A549 (cell line): ENCODE measurements around the gene NOL3. TPM values are rescaled to one million over a fixed set of nuclear protein-coding genes. Genes with fewer than 3 reads are reported as not detected.

Experiments used
- ATAC-seq, 2 experiments: fragments of 200-7000 bp in 1 of 2; fragments of >200 bp in 1 of 2; cut with Nextera tagmentation in 1 of 2; cut with Tn5 transposase in 1 of 2; 3 replicates each; pipeline versions ENCODE4 v1.8.0 to v1.9.1; 2018 to 2020; ENCODE audit warnings: mild to moderate bottlenecking in 1 of 2, moderate library complexity in 1 of 2
- CTCF ChIA-PET: fragments of 300-600 bp; sonication (Branson Sonifier 250); formaldehyde crosslinking; extraction: SDS; loops from one replicate; lab custom pipeline; 2021; ENCODE audit warnings: antibody characterized with exemption, inconsistent platforms; lab: Yijun Ruan, JAX
- POLR2A ChIA-PET: fragments of 350-600 bp; formaldehyde crosslinking; extraction: SDS; loops from one replicate; lab custom pipeline; 2021; ENCODE audit warnings: antibody characterized with exemption, inconsistent platforms; lab: Yijun Ruan, JAX
- DNase-seq, 2 experiments: peaks; one replicate each; pipeline versions ENCODE4 v3.0.0 to v3.0.0-alpha.2; 2011 to 2016; ENCODE audit warnings: low read depth in 1 of 2, low spot score in 1 of 2
- FAIRE-seq: peaks from 2 replicates; lab custom pipeline; 2011; peaks lifted over from hg19 to GRCh38; lab: Jason Lieb, UNC
- H3K27ac ChIP-seq, 2 experiments: fragments of >200 bp; sonication (Bioruptor Twin); formaldehyde crosslinking; 3 replicates each; pipeline ENCODE4 v1.5.1; 2016 to 2017
- H3K4me1 ChIP-seq: fragments of >200 bp; sonication (Bioruptor Twin); formaldehyde crosslinking; 3 replicates; pipeline ENCODE4 v1.6.1; 2016
- H3K4me2 ChIP-seq: fragments of >200 bp; sonication (Bioruptor Twin); formaldehyde crosslinking; 3 replicates; pipeline ENCODE4 v1.6.1; 2016
- H3K4me3 ChIP-seq: fragments of >200 bp; sonication (Bioruptor Twin); formaldehyde crosslinking; 3 replicates; pipeline ENCODE4 v1.5.1; 2016
- H3K9me3 ChIP-seq: fragments of >200 bp; sonication (Bioruptor Twin); formaldehyde crosslinking; 3 replicates; pipeline ENCODE4 v1.6.1; 2016
- BCL3 ChIP-seq: fragments of >200 bp; sonication (Bioruptor Twin); formaldehyde crosslinking; IDR thresholded peaks from 3 replicates; pipeline ENCODE4 v1.6.1; 2016
- CBX2 ChIP-seq: fragments of 200-600 bp; sonication (generic); IDR thresholded peaks from 2 replicates; pipeline ENCODE4 v1.6.1; 2016; ENCODE audit warnings: low read depth, mild to moderate bottlenecking, borderline replicate concordance
- CHD2 ChIP-seq: fragments of 150-350 bp; IDR thresholded peaks from 2 replicates; pipeline ENCODE4 v1.6.1; 2014; ENCODE audit warnings: low read length; ENCODE audit not compliant: partially characterized antibody
- CHD4 ChIP-seq: fragments of 200-600 bp; sonication (generic); IDR thresholded peaks from 2 replicates; pipeline ENCODE4 v1.6.1; 2016; ENCODE audit warnings: antibody characterized with exemption, mild to moderate bottlenecking, borderline replicate concordance
- FOXS1 ChIP-seq: fragments of 250-450 bp; sonication (Bioruptor Pico); IDR thresholded peaks from 2 replicates; pipeline ENCODE4 v1.5.0; 2020; ENCODE audit warnings: mild to moderate bottlenecking, moderate library complexity
- KDM5A ChIP-seq: fragments of 200-600 bp; sonication (generic); IDR thresholded peaks from 2 replicates; pipeline ENCODE4 v1.6.1; 2016; ENCODE audit warnings: antibody characterized with exemption, mild to moderate bottlenecking
- MAFK ChIP-seq: fragments of 450-650 bp; IDR thresholded peaks from 2 replicates; pipeline ENCODE4 v1.6.1; 2014; ENCODE audit not compliant: partially characterized antibody
- MAZ ChIP-seq: fragments of 150-350 bp; IDR thresholded peaks from 2 replicates; pipeline ENCODE4 v1.6.1; 2014; ENCODE audit warnings: antibody characterized with exemption, low read depth, low read length, borderline replicate concordance
- MYC ChIP-seq: IDR thresholded peaks from 2 replicates; pipeline ENCODE4 v1.6.1; 2012; ENCODE audit warnings: mild to moderate bottlenecking, inconsistent platforms, low read length, improper control_type of control experiment, borderline replicate concordance
- POLR2AphosphoS2 ChIP-seq: conservative IDR thresholded peaks from 2 replicates; pipeline ENCODE4 v1.6.1; 2012; ENCODE audit warnings: low read length, improper control_type of control experiment, inconsistent platforms
- REST ChIP-seq: fragments of 200-600 bp; sonication (generic); IDR thresholded peaks from 2 replicates; pipeline ENCODE4 v1.6.1; 2016; ENCODE audit warnings: antibody characterized with exemption, mild to moderate bottlenecking, moderate library complexity
- RFX5 ChIP-seq: fragments of 450-650 bp; IDR thresholded peaks from 2 replicates; pipeline ENCODE4 v1.7.1; 2014; ENCODE audit warnings: antibody characterized with exemption, mild to moderate bottlenecking, moderate library complexity
- TFCP2L1 ChIP-seq: fragments of 250-450 bp; sonication (Bioruptor Pico); IDR thresholded peaks from 2 replicates; pipeline ENCODE4 v1.5.0; 2021; ENCODE audit warnings: mild to moderate bottlenecking
- TP53 ChIP-seq: fragments of 250-450 bp; sonication (Bioruptor Pico); IDR thresholded peaks from 2 replicates; pipeline ENCODE4 v1.5.0; 2021; ENCODE audit warnings: mild to moderate bottlenecking, moderate library complexity
- ZFP36 ChIP-seq: fragments of 450-650 bp; IDR thresholded peaks from 2 replicates; pipeline ENCODE4 v1.6.1; 2014; ENCODE audit warnings: borderline replicate concordance; ENCODE audit not compliant: partially characterized antibody
- WGBS: methylation state at CpG from one replicate; pipeline ENCODE4 v1.1.6; 2017; ENCODE audit errors: missing lambda C conversion rate; 5-methylcytosine and 5-hydroxymethylcytosine counted together
- polyA plus RNA-seq, 4 experiments: library from polyadenylated mRNA; depleted of rRNA in 3 of 4; stranded (reverse); fragments of >200 nt; fragmentation: RNase III in 1 of 4; extraction: RNeasy Plus Mini Kit Qiagen cat#74134 plus additional on column Dnase treatment in 1 of 4; gene quantifications; 2 replicates in 3 of 4; 3 replicates in 1 of 4; pipeline ENCODE4 v1.2.3, GENCODE V29; 2011 to 2017
- TF ChIP-seq, protein P1 (sequence below): fragments of >200 bp; sonication (Bioruptor Twin); formaldehyde crosslinking; IDR thresholded peaks from 3 replicates; pipeline ENCODE4 v1.5.1; 2016

Gene NOL3
- polyA plus RNA-seq, 2 of the 4 experiments (the other 2 are of a cell fraction): 22.6 to 39.1 TPM

- no peak for TF ChIP-seq REST
Observed at GRCh38 chr16:67194260-67194659, 23.9 kb downstream of the NOL3 start (continued).

DNA sequence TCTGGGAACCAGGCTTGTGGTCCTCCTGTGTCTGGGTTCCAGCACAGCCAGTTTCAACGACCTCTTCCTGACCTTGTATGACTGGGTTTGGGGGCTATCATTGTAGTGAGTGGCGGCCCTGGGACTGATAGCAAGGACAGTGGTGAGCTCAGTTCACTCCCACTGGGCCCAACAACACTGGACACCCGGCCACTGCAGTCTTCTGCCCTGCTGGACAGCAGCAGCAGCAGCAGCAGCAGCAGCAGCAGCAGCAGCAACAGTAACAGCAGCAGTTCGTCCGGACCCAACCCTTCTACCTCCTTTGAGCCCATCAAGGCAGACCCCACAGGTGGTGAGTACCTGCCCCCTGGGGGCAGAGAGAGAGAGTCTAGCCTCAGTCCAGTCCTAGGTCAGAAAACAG lies 25.3 kb downstream of the NOL3 start:
- CTCF ChIA-PET: interaction anchor here (0.7 to 10.3 kb wide), 7 partner anchors 8 to 89 kb away, joined by 3 to 105 read pairs (median 5); no protein-coding TSS in a partner anchor

DNA sequence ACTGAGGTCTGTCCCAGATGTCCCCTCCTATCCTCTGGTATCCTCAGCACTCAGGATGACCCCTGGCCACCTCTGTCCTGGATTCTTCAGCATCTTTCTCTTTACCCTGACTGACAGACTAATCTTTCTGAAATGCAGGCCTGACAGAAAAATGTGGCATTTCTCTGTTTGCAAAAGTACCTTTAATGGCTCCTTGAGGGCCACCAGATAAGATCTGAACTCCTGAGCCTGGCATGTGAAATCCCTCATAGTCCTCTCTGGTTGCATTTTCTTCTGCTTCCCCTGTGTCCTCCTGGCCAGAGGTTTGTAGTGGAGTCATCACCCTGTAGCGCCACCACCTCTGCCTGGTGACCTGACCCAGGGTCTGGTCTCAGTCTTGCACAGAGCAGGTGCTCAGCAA lies 26.5 kb downstream of the NOL3 start:
- CTCF ChIA-PET: interaction anchor here (0.6 to 10.3 kb wide), 10 partner anchors 8 to 281 kb away, joined by 3 to 105 read pairs (median 8); partner anchors contain the start of genes EXOC3L1, FBXL8, FHOD1 and TRADD
- Histone ChIP-seq H3K4me3 (no peak overlapping the region), H3K9me3 (no peaks in the 10 kb centered on the region)
- no peak for DNase-seq
- TF ChIP-seq KDM5A: no peak
- no peak for TF ChIP-seq RFX5
- TF ChIP-seq BCL3: no peak
- TF ChIP-seq FOXS1: no peak
- TF ChIP-seq CBX2: no peak
- TF ChIP-seq, all 56 proteins: peak for 0
- ATAC-seq (no peak), FAIRE-seq (no peak)
- POLR2A ChIA-PET: no interaction called here
- Histone ChIP-seq H3K4me1 (peaks cover 22% of the 10 kb centered on the region), H3K4me2 (no peak overlapping the region), H3K27ac (no peak overlapping the region)
- WGBS: 92% methylated on average over 1 of the region's 1 CpG

More for the DNA sequence above, 25.3 kb downstream of the NOL3 start:
- no peak overlapping the region for H3K4me2 ChIP-seq
- ATAC-seq: no peak
- TF ChIP-seq MAZ (no peak), TP53 (CRISPR knock-in tag) (no peak), MAFK (no peak), CHD2 (no peak), CHD4 (no peak), ZFP36 (no peak), MYC (no peak), POLR2AphosphoS2 (no peak), TFCP2L1 (CRISPR knock-in tag) (no peak)
- TF ChIP-seq, protein P1, sequence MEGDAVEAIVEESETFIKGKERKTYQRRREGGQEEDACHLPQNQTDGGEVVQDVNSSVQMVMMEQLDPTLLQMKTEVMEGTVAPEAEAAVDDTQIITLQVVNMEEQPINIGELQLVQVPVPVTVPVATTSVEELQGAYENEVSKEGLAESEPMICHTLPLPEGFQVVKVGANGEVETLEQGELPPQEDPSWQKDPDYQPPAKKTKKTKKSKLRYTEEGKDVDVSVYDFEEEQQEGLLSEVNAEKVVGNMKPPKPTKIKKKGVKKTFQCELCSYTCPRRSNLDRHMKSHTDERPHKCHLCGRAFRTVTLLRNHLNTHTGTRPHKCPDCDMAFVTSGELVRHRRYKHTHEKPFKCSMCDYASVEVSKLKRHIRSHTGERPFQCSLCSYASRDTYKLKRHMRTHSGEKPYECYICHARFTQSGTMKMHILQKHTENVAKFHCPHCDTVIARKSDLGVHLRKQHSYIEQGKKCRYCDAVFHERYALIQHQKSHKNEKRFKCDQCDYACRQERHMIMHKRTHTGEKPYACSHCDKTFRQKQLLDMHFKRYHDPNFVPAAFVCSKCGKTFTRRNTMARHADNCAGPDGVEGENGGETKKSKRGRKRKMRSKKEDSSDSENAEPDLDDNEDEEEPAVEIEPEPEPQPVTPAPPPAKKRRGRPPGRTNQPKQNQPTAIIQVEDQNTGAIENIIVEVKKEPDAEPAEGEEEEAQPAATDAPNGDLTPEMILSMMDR: no peak
- TF ChIP-seq, all 56 proteins: peak for 0
- H3K27ac ChIP-seq: no peak overlapping the region
- H3K4me3 ChIP-seq: no peak overlapping the region
- POLR2A ChIA-PET: no interaction called here
- peaks cover 28% of the 10 kb centered on the region for H3K4me1 ChIP-seq
- FAIRE-seq (no peak), DNase-seq (no peak)
- no peaks in the 10 kb centered on the region for H3K9me3 ChIP-seq
- 77% methylated on average over 3 of the region's 5 CpGs for WGBS
